ENCODE results near the gene RAB28. TPM values are rescaled to one million over a fixed set of nuclear protein-coding genes. Genes with fewer than 3 reads are reported as not detected.

Gene RAB28
- 16.2 and 18.8 TPM in 2 replicates for total RNA-seq

GRCh38 chr4:13484122-13484748 is at the start of gene RAB28:
Gene RAB28, minus strand, starts transcription at chr4:13484340.

Other genes starting within 250 kb of the RAB28 start
- gene NKX3-2, start 60.2 kb upstream of the RAB28 start, total RNA-seq: under 0.01 TPM in 1 of 2 replicates, not detected in the other
- 24.3 and 29.5 TPM in 2 replicates for gene BOD1L1, start 143.4 kb upstream of the RAB28 start, total RNA-seq